SU-DHL-6 (cell line): ENCODE data around the gene ARPP19.

Experiments
- H2AFZ ChIP-seq: fragments of 200-600 bp; sonication (generic); 2 replicates; pipeline ENCODE4 v1.6.1; 2014; ENCODE audit warnings: low read depth, mild to moderate bottlenecking, moderate library complexity, mixed read lengths, antibody characterized with exemption, low read length; ENCODE audit not compliant: severe bottlenecking
- H3F3A ChIP-seq: fragments of 200-600 bp; shearing (Covaris generic); 2 replicates; pipeline ENCODE4 v1.6.0; 2016; ENCODE audit warnings: antibody characterized with exemption, mild to moderate bottlenecking; ENCODE audit not compliant: insufficient read depth
- H3K27ac ChIP-seq: fragments of 200-600 bp; sonication (generic); 2 replicates; pipeline ENCODE4 v1.5.1; 2016; ENCODE audit warnings: low read depth, mild to moderate bottlenecking, low read length, moderate library complexity, mixed read lengths
- H3K27me3 ChIP-seq: fragments of 200-600 bp; sonication (generic), shearing (Covaris generic); 2 replicates; pipeline ENCODE4 v1.6.0; 2014; ENCODE audit warnings: mild to moderate bottlenecking, low read length
- H3K36me3 ChIP-seq: fragments of 200-600 bp; sonication (generic); 2 replicates; pipeline ENCODE4 v1.6.1; 2014; ENCODE audit warnings: mild to moderate bottlenecking, low read length, mixed read lengths
- H3K4me2 ChIP-seq: fragments of 300-600, 200-600 bp; shearing (Covaris generic), sonication (generic); 2 replicates; pipeline ENCODE4 v1.6.0; 2014; ENCODE audit warnings: low read length, low read depth, mild to moderate bottlenecking; ENCODE audit not compliant: poor library complexity, severe bottlenecking
- H3K4me3 ChIP-seq: fragments of 200-600 bp; sonication (generic); 2 replicates; pipeline ENCODE4 v1.5.1; 2014; ENCODE audit warnings: antibody characterized with exemption, low read length, mild to moderate bottlenecking, mixed read lengths; ENCODE audit not compliant: insufficient read depth, poor library complexity, severe bottlenecking
- H3K79me2 ChIP-seq: fragments of 200-600 bp; sonication (generic); 2 replicates; pipeline ENCODE4 v1.6.1; 2014; ENCODE audit warnings: mild to moderate bottlenecking, low read length, moderate library complexity; ENCODE audit not compliant: insufficient read depth
- H3K9ac ChIP-seq: fragments of 200-600 bp; sonication (generic); 2 replicates; pipeline ENCODE4 v1.7.0; 2014; ENCODE audit warnings: mild to moderate bottlenecking, low read length
- H3K9me2 ChIP-seq: fragments of 200-600 bp; sonication (generic); replicated peaks from 2 replicates; pipeline ENCODE4 v1.6.1; 2014; ENCODE audit warnings: low read length; ENCODE audit not compliant: insufficient read depth
- H3K9me3 ChIP-seq: fragments of 200-600 bp; sonication (generic); 2 replicates; pipeline ENCODE4 v1.6.1; 2014; ENCODE audit warnings: low read length, mixed read lengths; ENCODE audit not compliant: insufficient read depth
- H4K20me1 ChIP-seq: fragments of 200-600 bp; sonication (generic); 2 replicates; pipeline ENCODE4 v1.6.1; 2014; ENCODE audit warnings: low read depth, mild to moderate bottlenecking, antibody characterized with exemption, low read length, moderate library complexity, mixed read lengths
- EZH2phosphoT487 ChIP-seq: fragments of 200-600 bp; sonication (generic), shearing (Covaris generic); conservative IDR thresholded peaks from 2 replicates; pipeline ENCODE4 v1.6.1; 2018; ENCODE audit warnings: mild to moderate bottlenecking, antibody characterized with exemption, low read length, moderate library complexity, mixed read lengths
- TF ChIP-seq, protein P1 (sequence below): fragments of 200-600 bp; sonication (generic); IDR thresholded peaks from one replicate; pipeline ENCODE4 v1.5.1; 2017; ENCODE audit warnings: antibody characterized with exemption, mild to moderate bottlenecking, low read length, moderate library complexity; ENCODE audit not compliant: insufficient read depth, poor library complexity, severe bottlenecking

The ARPP19 gene

DNA sequence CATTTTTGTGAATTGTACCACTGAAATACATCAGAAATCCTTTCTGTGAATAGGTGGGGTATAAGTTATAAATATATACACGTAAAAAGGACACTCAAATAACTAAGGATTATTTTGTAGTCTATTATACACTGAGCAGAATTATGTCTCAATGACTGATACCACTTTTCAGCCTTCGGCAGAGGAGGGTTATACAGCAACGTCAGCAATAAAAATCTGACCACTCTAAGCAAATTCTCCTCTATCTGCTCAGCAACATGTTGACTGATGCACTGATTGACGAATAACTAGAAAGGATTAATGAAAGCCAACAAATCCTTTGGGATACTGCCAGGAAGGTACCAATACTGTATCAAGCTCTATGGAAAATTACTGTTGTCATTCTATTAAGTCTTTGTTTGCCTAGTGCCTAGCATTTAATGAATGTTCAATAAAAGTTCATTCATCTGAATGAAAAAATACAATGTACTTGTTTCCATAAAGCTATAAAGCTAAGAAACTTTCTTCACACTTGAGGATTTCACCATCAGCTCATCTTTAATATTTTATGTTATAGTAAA is 5.2 kb downstream of the ARPP19 start:
- Histone ChIP-seq H3K27ac (no peak overlapping the region), H3K9me3 (no peaks in the 10 kb centered on the region), H3K79me2 (peaks cover 100% of the 10 kb centered on the region), H3K9me2 (no peaks in the 10 kb centered on the region), H3K36me3 (peaks cover 10% of the 10 kb centered on the region; the same call in 1 of the 2 replicates), H3K4me2 (peak overlapping the region; percentile 4), H2AFZ (no peak overlapping the region), H3F3A (peaks cover 7% of the 10 kb centered on the region), H3K9ac (no peak overlapping the region), H4K20me1 (peaks cover 29% of the 10 kb centered on the region), H3K27me3 (no peaks in the 10 kb centered on the region), H3K4me3 (no peak overlapping the region)
- TF ChIP-seq EZH2phosphoT487, result no peak
- TF ChIP-seq, protein P1, sequence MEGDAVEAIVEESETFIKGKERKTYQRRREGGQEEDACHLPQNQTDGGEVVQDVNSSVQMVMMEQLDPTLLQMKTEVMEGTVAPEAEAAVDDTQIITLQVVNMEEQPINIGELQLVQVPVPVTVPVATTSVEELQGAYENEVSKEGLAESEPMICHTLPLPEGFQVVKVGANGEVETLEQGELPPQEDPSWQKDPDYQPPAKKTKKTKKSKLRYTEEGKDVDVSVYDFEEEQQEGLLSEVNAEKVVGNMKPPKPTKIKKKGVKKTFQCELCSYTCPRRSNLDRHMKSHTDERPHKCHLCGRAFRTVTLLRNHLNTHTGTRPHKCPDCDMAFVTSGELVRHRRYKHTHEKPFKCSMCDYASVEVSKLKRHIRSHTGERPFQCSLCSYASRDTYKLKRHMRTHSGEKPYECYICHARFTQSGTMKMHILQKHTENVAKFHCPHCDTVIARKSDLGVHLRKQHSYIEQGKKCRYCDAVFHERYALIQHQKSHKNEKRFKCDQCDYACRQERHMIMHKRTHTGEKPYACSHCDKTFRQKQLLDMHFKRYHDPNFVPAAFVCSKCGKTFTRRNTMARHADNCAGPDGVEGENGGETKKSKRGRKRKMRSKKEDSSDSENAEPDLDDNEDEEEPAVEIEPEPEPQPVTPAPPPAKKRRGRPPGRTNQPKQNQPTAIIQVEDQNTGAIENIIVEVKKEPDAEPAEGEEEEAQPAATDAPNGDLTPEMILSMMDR, result no peak

DNA sequence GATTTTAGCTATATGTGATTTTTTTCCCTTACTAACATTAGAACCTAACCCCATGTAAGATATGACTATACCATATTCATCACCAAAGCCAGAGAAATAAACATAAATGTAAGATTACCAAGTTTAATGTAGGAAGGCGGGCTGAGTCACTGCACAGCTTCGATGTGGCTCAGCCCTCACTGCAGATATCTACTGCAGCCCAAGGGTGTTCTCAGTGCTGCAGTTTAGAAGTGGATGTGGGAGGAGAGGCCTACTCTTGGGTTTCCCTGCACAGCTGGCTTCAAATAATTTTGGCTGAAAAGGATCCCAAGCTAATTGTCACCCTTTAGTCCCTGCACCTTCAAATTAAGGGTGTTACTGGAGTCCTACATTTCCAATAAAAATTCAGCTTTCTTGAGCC is 9.3 kb downstream of the ARPP19 start:
- Histone ChIP-seq H3K27ac (no peak overlapping the region), H3K9me2 (no peaks in the 10 kb centered on the region), H4K20me1 (peaks cover 41% of the 10 kb centered on the region), H3K4me2 (no peak overlapping the region), H3K9ac (no peak overlapping the region), H3K9me3 (no peaks in the 10 kb centered on the region), H3K79me2 (peaks cover 95% of the 10 kb centered on the region), H3K4me3 (no peak overlapping the region), H2AFZ (no peak overlapping the region), H3K27me3 (no peaks in the 10 kb centered on the region), H3F3A (peaks cover 12% of the 10 kb centered on the region; the same call in 1 of the 2 replicates), H3K36me3 (peaks cover 33% of the 10 kb centered on the region)
- TF ChIP-seq EZH2phosphoT487, result no peak
- TF ChIP-seq, protein P1, result no peak

DNA sequence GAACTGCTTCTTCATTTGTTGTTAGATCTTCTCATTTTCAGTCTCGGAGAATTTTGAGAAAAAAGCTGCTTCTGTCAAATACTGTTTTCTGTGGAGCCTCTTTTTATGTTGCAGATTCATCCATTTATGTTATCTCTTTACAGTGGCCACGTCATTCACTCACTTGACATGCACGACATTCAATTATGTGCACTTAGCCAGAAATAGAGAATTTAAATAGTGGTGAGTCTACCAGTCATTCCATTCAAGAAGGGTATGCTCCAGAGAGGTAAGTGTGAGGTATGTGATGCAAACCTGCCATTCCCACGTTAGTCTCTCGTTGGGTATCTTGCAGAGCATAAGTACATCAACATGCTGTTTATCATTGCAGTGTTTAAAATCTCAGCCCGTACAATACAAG is 9.8 kb downstream of the ARPP19 start:
- peaks cover 38% of the 10 kb centered on the region for H3K36me3 ChIP-seq
- H3K4me3 ChIP-seq, result no peak overlapping the region
- H3K4me2 ChIP-seq, result no peak overlapping the region
- H3K27ac ChIP-seq, result no peak overlapping the region
- H3K79me2 ChIP-seq, result peaks cover 90% of the 10 kb centered on the region
- no peak overlapping the region for H3K9ac ChIP-seq
- TF ChIP-seq EZH2phosphoT487, result no peak
- TF ChIP-seq, protein P1, result no peak
- H3K27me3 ChIP-seq, result no peaks in the 10 kb centered on the region
- no peaks in the 10 kb centered on the region for H3K9me3 ChIP-seq
- H4K20me1 ChIP-seq, result peaks cover 44% of the 10 kb centered on the region
- peaks cover 12% of the 10 kb centered on the region; the same call in 1 of the 2 replicates for H3F3A ChIP-seq
- H3K9me2 ChIP-seq, result no peaks in the 10 kb centered on the region
- no peak overlapping the region for H2AFZ ChIP-seq
